Measurements from ENCODE around the gene SULT6B1. TPM values are rescaled to one million over a fixed set of nuclear protein-coding genes. Genes with fewer than 3 reads are reported as not detected.
"Not testable (repeated sequence)": the region's sequence is repeated elsewhere in the genome, so short reads cannot be mapped to it uniquely, and the experiment has no call there.

The SULT6B1 gene
- total RNA-seq, 1 donor from 2014 or later: not detected

- intact Hi-C loops (cut with micrococcal nuclease): no loop called here
- Mint-ChIP-seq H3K9me3 (no peaks in the 10 kb centered on the region), H3K27me3 (no peaks in the 10 kb centered on the region), H3K36me3 (ENCODE audit: low read depth) (peaks cover 75% of the 10 kb centered on the region), H3K4me3 (no peak overlapping the region), H3K4me1 (peaks cover 2% of the 10 kb centered on the region), H3K27ac (no peak overlapping the region)
- POLR2A ChIA-PET: interaction anchor here (0.7 kb wide), 1 partner anchor 115 kb away, joined by 3 read pairs; no protein-coding TSS in a partner anchor
- ATAC-seq (ENCODE audit: low read depth) (no peak), DNase-seq (no peak)
- TF ChIP-seq CTCF (IDR thresholded peaks at IDR 0.05): no peak
- CTCF ChIA-PET: no interaction called here
Observed at GRCh38 chr2:37215250-37215649, 26.8 kb upstream of the SULT6B1 start.

- H3K36me3 Mint-ChIP-seq (ENCODE audit: low read depth): peaks cover 87% of the 10 kb centered on the region
- DNase-seq: no peak
- peaks cover 21% of the 10 kb centered on the region for H3K9me3 Mint-ChIP-seq
- no peaks in the 10 kb centered on the region for H3K27me3 Mint-ChIP-seq
- H3K4me1 Mint-ChIP-seq: peaks cover 7% of the 10 kb centered on the region
- no peak overlapping the region for H3K27ac Mint-ChIP-seq
- ATAC-seq (ENCODE audit: low read depth): no peak
- TF ChIP-seq CTCF (IDR thresholded peaks at IDR 0.05): no peak
- no peak overlapping the region for H3K4me3 Mint-ChIP-seq
- intact Hi-C loops (cut with micrococcal nuclease): no loop called here
- CTCF ChIA-PET: no interaction called here
- POLR2A ChIA-PET: no interaction called here
Observed at GRCh38 chr2:37211939-37212338, 23.5 kb upstream of the SULT6B1 start.

GRCh38 chr2:37211212-37211611 is 22.7 kb upstream of the SULT6B1 start:
- intact Hi-C loops (cut with micrococcal nuclease): no loop called here
- no peak overlapping the region for H3K27ac Mint-ChIP-seq

GRCh38 chr2:37206760-37207159 is 18.3 kb upstream of the SULT6B1 start:
- CTCF ChIA-PET; H3K4me3 Mint-ChIP-seq; H3K4me1 Mint-ChIP-seq; DNase-seq; H3K27me3 Mint-ChIP-seq; H3K27ac Mint-ChIP-seq; ATAC-seq (ENCODE audit: low read depth); intact Hi-C loops (cut with micrococcal nuclease): not testable (repeated sequence)
- POLR2A ChIA-PET: interaction anchor here (0.6 kb wide), 1 partner anchor 113 kb away, joined by 7 read pairs; no protein-coding TSS in a partner anchor
- Mint-ChIP-seq H3K36me3 (ENCODE audit: low read depth) (peaks cover 89% of the 10 kb centered on the region), H3K9me3 (peaks cover 29% of the 10 kb centered on the region)

More at GRCh38 chr2:37211212-37211611, 22.7 kb upstream of the SULT6B1 start:
- ChIA-PET CTCF (no interaction called here), POLR2A (no interaction called here)
- peaks cover 25% of the 10 kb centered on the region for H3K9me3 Mint-ChIP-seq
- H3K36me3 Mint-ChIP-seq (ENCODE audit: low read depth): peaks cover 86% of the 10 kb centered on the region
- no peaks in the 10 kb centered on the region for H3K27me3 Mint-ChIP-seq
- ATAC-seq (ENCODE audit: low read depth) (no peak), DNase-seq (no peak)
- H3K4me3 Mint-ChIP-seq: no peak overlapping the region
- no peak for TF ChIP-seq CTCF (IDR thresholded peaks at IDR 0.05)
- H3K4me1 Mint-ChIP-seq: peaks cover 7% of the 10 kb centered on the region

GRCh38 chr2:37205689-37206341 is 17.3 kb upstream of the SULT6B1 start:
- H3K9me3 Mint-ChIP-seq: peaks cover 29% of the 10 kb centered on the region
- no peak for TF ChIP-seq CTCF (IDR thresholded peaks at IDR 0.05)
- H3K27me3 Mint-ChIP-seq: no peaks in the 10 kb centered on the region
- ChIA-PET POLR2A (no interaction called here), CTCF (no interaction called here)
- peaks cover 5% of the 10 kb centered on the region for H3K4me1 Mint-ChIP-seq
- H3K36me3 Mint-ChIP-seq (ENCODE audit: low read depth): peaks cover 88% of the 10 kb centered on the region
- intact Hi-C loops (cut with micrococcal nuclease): no loop called here
- no peak overlapping the region for H3K4me3 Mint-ChIP-seq
- H3K27ac Mint-ChIP-seq: no peak overlapping the region
- no peak for ATAC-seq (ENCODE audit: low read depth)
- no peak for DNase-seq

GRCh38 chr2:37205071-37205661 is 16.7 kb upstream of the SULT6B1 start:
- H3K4me1 Mint-ChIP-seq; H3K27ac Mint-ChIP-seq; CTCF ChIA-PET; H3K4me3 Mint-ChIP-seq; POLR2A ChIA-PET; H3K27me3 Mint-ChIP-seq; DNase-seq; ATAC-seq (ENCODE audit: low read depth); intact Hi-C loops (cut with micrococcal nuclease): not testable (repeated sequence)
- Mint-ChIP-seq H3K36me3 (ENCODE audit: low read depth) (peaks cover 88% of the 10 kb centered on the region), H3K9me3 (peaks cover 29% of the 10 kb centered on the region)

Measured in activated B cell treated with CpG ODN at 0.5 μM for 24 hours (primary cell).